ENCODE data around the gene GDF15.

- 0 out of 2 replicates have a peak, but pooled peaks have one; percentile 23 for TF ChIP-seq ZBTB8A (tag by site-specific recombination; IDR thresholded peaks at IDR 0.05)
- TF ChIP-seq, protein P1, sequence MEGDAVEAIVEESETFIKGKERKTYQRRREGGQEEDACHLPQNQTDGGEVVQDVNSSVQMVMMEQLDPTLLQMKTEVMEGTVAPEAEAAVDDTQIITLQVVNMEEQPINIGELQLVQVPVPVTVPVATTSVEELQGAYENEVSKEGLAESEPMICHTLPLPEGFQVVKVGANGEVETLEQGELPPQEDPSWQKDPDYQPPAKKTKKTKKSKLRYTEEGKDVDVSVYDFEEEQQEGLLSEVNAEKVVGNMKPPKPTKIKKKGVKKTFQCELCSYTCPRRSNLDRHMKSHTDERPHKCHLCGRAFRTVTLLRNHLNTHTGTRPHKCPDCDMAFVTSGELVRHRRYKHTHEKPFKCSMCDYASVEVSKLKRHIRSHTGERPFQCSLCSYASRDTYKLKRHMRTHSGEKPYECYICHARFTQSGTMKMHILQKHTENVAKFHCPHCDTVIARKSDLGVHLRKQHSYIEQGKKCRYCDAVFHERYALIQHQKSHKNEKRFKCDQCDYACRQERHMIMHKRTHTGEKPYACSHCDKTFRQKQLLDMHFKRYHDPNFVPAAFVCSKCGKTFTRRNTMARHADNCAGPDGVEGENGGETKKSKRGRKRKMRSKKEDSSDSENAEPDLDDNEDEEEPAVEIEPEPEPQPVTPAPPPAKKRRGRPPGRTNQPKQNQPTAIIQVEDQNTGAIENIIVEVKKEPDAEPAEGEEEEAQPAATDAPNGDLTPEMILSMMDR (tag by site-specific recombination; IDR thresholded peaks at IDR 0.05): no peak
- no peak for TF ChIP-seq YY1 (tag by site-specific recombination; IDR thresholded peaks at IDR 0.05)
- no peak for TF ChIP-seq KLF16 (tag by site-specific recombination; IDR thresholded peaks at IDR 0.05)
- TF ChIP-seq HOXA7 (CRISPR knock-in tag; IDR thresholded peaks at IDR 0.05; ENCODE audit: borderline replicate concordance): no peak
- no peak for TF ChIP-seq SETDB1 (IDR thresholded peaks at IDR 0.05; ENCODE audit: insufficient read length, low read length)
- TF ChIP-seq ZNF354C (tag by site-specific recombination; IDR thresholded peaks at IDR 0.05; ENCODE audit: borderline replicate concordance, low read depth): no peak
- TF ChIP-seq REST (tag by site-specific recombination; IDR thresholded peaks at IDR 0.05): no peak
Measured at GRCh38 chr19:18425515-18426415, 39.8 kb downstream of the GDF15 start.
